GM18511 (cell line): ENCODE data around the gene PXK.

ENCODE experiments used
- ATAC-seq: cut with Tn5 transposase; IDR thresholded peaks from one replicate; pipeline ENCODE4 v1.9.1; 2021; ENCODE audit warnings: mild to moderate bottlenecking, moderate library complexity; ENCODE audit not compliant: unreplicated experiment

The PXK gene

GRCh38 chr3:58463181-58463941, 130.7 kb downstream of the PXK start:
- peak; percentile 94 for ATAC-seq

- ATAC-seq: no peak
Measured at GRCh38 chr3:58463942-58464271, 131.2 kb downstream of the PXK start.

DNA sequence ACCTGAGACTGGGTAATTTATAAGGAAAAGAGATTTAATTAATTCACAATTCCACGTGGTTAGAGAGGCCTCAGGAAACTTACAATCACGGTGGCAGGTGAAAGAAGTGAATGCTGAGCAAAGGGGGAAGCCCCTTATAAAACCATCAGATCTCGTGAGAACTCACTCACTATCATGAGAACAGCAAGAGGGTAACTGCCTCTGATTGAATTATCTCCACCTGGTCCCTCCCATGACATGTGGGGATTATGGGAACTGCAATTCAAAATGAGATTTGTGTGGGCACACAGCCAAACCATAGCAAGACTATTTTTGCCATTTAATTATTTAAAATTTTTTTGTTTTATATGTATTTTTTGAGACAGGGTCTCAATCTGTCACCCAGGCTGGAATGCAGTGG, 132.2 kb downstream of the PXK start:
- no peak for ATAC-seq

GRCh38 chr3:58466899-58467563, 134.3 kb downstream of the PXK start:
- ATAC-seq: no peak

DNA sequence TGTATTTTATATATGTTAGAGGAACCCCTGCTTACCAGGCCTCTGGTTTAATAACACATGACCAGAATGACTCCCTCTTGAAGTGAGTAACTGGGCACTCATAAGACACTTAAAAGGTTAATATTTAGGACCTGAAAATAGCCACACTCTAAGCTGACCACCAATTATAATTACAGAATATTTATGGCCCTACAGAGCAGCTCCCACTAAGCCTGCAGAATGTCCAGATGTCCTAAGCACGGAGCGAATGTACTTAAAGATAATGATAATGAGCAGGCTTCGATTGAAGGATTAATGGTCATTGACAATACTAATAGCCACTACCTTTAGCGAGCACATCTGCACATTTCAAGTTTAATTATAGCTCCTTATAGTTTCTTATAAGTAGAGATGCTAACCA, 136.4 kb downstream of the PXK start:
- ATAC-seq: no peak

DNA sequence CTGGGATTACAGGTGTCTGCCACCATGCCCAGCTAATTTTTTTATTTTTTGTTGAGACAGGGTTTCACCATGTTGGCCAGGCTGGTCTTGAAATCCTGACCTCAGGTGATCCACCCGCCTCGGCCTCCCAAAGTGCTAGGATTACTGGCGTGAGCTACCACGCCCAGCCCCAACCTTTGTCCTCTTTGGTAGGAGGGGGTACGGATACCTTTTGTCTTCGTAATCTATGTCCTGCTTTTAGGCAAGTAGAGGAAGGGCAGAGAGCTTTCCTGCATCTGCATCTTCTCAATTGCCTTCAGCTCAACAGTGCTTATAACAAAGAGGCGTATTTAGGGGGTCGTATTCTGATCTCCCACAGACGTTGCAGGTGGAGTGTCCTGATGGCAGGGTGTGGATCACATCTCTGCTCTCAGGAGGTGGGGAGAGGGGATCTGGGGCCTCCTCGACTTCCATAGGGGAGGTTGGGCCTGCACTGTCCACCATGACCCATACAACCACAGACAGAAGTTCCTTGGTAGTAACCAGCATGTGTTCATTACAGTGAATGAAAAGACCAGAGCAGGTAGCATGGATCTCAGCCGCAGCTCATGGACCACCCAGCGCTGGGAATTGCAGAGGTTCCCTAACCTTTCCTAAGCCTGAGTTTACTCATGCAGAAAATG, 137.8 kb downstream of the PXK start:
- ATAC-seq: no peak

DNA sequence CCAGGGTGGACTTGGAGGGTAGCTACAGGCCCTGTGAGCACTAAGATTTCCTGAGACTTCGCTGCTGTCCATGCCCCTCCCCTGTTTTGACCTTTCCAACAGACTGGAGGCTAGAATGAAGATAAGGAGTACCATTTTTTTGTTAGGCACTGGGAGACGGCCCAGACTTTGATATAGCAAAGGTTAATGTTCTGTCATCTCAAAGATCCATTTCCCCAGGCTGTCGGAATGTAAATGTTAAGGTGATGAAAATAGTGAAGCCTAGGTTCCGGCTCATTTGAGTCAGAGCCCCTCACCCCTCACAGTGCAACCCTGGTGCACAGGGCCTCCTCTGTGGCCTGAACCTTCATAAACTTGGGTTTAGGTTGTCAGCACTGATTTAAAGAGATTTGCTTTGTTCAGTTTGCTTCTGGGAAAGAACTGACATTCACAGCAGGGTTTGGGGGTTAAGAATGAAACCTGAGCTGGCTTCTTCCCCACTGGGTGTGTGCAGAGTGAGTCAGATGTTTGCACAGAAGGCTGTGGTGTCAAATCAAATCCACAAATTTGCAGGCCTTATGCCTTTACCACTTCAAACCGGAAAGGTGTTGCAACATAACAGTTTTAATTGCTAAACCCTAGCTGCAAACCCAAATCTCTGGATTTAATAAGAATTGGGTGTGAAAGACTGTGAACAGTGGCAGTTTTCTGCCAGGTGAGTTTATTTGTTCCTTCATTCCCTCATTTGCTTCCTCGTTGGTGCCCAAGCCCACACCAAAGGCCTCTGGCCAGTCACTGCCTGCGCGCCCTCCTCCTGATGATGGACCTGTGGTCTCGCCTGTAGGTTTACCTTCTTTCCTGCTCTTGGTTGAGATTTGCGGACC, 138.6 kb downstream of the PXK start:
- ATAC-seq: peak; percentile 67

DNA sequence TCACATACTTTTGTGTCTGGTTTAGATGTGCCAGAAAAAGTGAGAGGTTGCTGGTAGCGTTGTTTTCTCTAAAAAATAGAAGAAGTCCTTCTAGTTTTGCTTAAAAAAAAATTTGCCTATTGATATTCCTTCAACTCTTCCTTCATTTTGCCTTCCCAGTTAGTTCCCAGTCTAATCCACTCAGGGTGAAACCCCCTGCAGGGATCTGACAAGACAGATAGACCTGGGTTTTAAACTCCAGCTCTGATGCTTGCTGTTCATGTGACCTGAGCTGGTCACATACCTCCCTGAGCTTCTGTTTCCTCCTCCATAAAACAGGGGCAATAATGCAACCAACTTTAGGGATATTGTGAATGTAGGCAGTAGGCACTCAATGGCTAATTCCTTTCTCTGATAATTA, 140.6 kb downstream of the PXK start:
- no peak for ATAC-seq

- no peak for ATAC-seq
Measured at GRCh38 chr3:58474348-58474911, 141.7 kb downstream of the PXK start.

DNA sequence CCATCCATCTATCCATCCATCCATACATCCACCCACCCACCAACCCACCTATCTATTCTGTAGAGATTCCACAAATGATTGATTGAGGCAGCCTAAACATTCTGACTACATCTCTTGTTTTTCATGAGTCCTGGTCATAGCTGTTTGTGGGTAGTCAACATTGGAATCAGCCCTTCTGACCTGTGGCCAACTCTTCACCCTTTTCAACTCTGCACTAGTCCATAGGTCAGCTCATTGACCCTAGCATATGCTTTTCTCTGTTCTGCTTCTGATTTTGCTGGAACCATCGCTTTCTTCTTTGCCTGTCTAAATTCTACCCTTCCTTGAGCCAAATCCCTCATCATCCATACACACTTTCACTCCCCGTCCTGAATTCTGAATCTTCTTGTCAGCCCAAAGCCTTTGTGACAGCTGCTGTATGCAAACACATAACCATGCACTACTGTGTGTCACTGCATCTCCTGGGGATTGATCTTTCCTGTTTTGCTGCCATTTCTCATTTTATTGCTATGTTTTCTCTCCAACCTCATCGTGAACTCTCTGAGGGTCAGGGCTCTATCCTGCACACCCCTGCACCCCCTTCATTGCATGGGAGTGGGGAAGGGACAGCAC, 142.4 kb downstream of the PXK start:
- ATAC-seq: no peak
